K562 (cell line): ENCODE results near the gene SLC39A3.

ENCODE experiments used
- ARID2 ChIP-seq: fragments of 450-650 bp; IDR thresholded peaks from 2 replicates; pipeline ENCODE4 v1.6.1; 2017; ENCODE audit warnings: antibody characterized with exemption, mild to moderate bottlenecking
- EP300 ChIP-seq: IDR thresholded peaks from 2 replicates; pipeline ENCODE4 v1.6.1; 2012; ENCODE audit warnings: low read length, improper control_type of control experiment
- L3MBTL2 ChIP-seq: fragments of 450-650 bp; IDR thresholded peaks from 2 replicates; pipeline ENCODE4 v1.6.1; 2016; ENCODE audit warnings: mild to moderate bottlenecking, moderate library complexity

- TF ChIP-seq EP300 (no peak), L3MBTL2 (no peak), ARID2 (no peak)
Measured at GRCh38 chr19:2729943-2730818, 9.6 kb downstream of the SLC39A3 start.
